ENCODE results near the gene GSK3A. TPM values are rescaled to one million over a fixed set of nuclear protein-coding genes. Genes with fewer than 3 reads are reported as not detected.
"Not testable (repeated sequence)": the region's sequence is repeated elsewhere in the genome, so short reads cannot be mapped to it uniquely, and the experiment has no call there.

GSK3A gene
- total RNA-seq, 1 donor from 2014 or later = 36.3 TPM

- intact Hi-C loops (cut with DNase I) = no loop called here
- ATAC-seq (no peak), DNase-seq (ENCODE audit: missing footprints) (no peak)
Observed at GRCh38 chr19:42271045-42271419, 28.6 kb upstream of the GSK3A start.

GRCh38 chr19:42270346-42271044 lies 28.1 kb upstream of the GSK3A start:
- ATAC-seq = no peak
- intact Hi-C loops (cut with DNase I) = no loop called here
- no peak for DNase-seq (ENCODE audit: missing footprints)

- ATAC-seq (no peak), DNase-seq (ENCODE audit: missing footprints) (no peak)
- intact Hi-C loops (cut with DNase I) = loop anchor here (2.0 kb wide), 2 partner anchors 15 to 25 kb away; partner anchors contain the start of gene ERF
Observed at GRCh38 chr19:42269478-42270345, 27.3 kb upstream of the GSK3A start.

DNA sequence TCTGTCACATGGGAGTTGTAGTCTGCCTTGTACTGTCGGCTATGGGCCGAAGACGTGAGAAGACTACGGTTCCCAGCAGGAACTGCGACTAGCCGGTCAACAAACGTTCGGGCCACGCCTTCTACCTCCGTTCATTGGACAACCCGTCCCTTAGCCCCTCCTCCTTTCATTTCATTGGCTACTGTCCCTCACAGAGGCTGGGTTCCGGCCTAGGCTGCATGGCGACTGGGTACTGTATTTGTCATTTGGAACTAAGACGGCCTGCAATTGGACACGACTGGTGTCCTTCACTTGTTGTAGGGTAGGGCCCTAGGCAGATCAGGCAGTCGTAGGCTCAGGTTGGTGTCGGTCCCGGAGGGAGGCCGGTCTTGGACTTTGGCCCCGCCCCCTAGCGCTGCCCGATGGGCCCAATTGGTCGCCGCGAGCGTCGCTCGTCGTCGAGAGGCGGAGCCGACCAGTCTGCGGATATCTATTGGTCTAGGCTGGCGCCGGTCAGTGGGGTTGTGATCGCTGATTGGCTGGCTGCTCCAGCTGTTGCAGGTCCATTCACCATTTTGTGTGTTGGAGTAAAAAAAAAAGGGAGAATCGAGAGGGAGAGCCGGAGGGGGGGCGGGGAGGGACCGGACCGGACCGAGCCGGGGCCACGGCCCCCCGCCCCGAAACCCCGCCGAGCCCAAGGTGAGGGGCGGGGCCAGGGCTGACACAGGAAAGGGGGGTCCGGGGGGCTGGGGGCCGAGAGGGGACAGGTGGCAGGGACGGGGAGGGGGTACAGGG lies 26.5 kb upstream of the GSK3A start, which contains the start of gene CIC:
TSS of gene CIC (plus strand) at position 549 of the 774 bp plus-strand sequence. CDS start 2,532 bp downstream, outside the sequence.
- peak; percentile 93 for ATAC-seq
- intact Hi-C loops (cut with DNase I) = loop anchor here (2.0 kb wide), 2 partner anchors 14 to 24 kb away; partner anchors contain the start of gene ERF
- DNase-seq (ENCODE audit: missing footprints) = peak; percentile 99

GRCh38 chr19:42268142-42268703 lies 25.8 kb upstream of the GSK3A start:
- intact Hi-C loops (cut with DNase I) = loop anchor here (2.0 kb wide), 2 partner anchors 13 to 23 kb away; partner anchors contain the start of gene ERF
- ATAC-seq (peak; percentile 87), DNase-seq (ENCODE audit: missing footprints) (peak; percentile 99)

DNA sequence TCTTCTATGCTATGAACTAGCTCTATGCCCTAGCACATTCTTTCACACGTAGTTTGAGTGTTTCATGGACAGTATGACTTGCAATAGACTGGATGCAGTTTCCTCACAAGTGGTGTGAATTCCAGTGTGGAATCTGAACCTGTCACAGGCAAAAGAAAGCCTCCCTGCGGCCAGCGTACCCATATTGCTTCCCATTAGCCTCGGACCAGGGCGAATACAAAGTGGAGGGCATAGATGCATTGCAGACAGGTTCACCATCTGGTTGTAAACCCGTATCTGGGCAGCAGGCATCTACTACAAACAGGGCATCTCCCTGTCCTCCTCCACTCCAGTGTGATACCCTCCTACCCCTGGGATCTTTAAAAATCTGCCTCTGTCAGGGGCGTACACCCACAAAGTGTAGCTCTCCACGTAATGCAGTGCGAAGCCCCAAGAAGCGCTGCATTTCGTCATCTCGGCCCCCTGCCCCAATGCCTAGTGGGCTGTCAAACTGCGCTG lies 25.3 kb upstream of the GSK3A start:
- intact Hi-C loops (cut with DNase I) = loop anchor here (2.0 kb wide), 2 partner anchors 13 to 23 kb away; partner anchors contain the start of gene ERF
- DNase-seq (ENCODE audit: missing footprints) (no peak), ATAC-seq (no peak)

DNA sequence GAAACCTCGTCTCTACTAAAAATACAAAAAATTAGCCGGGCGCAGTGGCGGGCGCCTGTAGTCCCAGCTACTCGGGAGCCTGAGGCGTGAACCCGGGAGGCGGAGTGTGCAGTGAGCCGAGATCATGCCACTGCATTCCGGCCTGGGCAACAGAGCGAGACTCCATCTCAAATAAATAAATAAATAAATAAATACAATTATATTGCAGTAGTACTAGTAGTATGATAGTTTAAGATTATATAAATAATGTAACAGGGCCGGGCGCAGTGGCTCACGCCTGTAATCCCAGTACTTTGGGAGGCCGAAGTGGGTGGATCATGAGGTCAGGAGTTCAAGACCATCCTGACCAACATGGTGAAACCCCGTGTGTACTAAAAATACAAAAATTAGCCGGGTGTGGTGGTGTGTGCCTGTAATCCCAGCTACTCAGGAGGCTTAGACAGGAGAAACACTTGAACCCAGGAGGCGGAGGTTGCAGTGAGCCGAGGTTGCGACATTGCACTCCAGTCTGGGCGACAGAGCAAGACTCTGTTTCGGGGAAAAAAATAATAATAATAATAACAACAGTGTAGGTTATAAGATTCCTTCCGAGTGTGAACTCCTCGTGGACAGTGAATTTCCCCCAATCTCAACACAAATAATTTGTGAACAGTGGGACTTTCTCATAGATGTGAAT lies 24.7 kb upstream of the GSK3A start:
- DNase-seq (ENCODE audit: missing footprints); intact Hi-C loops (cut with DNase I); ATAC-seq: not testable (repeated sequence)

DNA sequence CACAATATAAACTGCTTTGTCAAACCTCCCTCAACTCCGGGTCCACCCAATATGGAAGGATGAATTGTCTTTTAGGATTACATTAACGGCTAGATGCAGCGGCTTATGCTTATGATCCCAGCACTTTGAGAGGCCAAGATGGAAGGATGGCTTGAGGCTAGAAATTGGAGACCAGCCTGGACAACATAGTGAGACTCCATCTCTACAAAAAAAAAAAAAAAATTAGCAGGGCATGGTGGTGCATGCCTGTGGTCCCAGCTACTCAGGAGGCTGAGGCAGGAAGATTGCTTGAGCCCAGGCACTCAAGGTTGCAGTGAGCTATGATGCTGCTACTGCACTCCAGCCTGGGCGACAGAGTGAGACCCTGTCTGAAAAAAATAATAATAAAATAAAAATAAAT lies 23.7 kb upstream of the GSK3A start:
- ATAC-seq; intact Hi-C loops (cut with DNase I); DNase-seq (ENCODE audit: missing footprints): not testable (repeated sequence)

DNA sequence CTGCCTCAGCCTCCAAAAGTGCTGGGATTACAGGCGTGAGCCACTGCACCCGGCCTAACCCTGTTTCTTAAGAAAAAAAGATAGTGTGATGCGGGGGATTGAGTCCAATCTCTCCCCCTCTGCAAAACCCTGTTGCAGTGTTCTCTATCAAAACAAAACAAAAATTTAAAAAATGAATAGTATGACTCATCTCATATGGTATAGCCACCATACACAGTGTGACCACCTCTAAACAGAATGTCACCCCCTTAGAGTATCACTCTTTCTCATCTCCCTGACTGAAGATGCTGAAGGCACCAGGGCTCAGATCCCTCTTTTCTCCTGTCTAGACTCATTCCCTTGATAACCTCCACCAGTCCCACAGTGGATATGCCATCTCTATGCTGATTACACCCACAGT lies 19.4 kb upstream of the GSK3A start:
- no peak for DNase-seq (ENCODE audit: missing footprints)

GRCh38 chr19:42257842-42258241 lies 15.4 kb upstream of the GSK3A start:
- DNase-seq (ENCODE audit: missing footprints) = peak; percentile 4
- ATAC-seq; intact Hi-C loops (cut with DNase I): not testable (repeated sequence)

More for the DNA sequence above, 19.4 kb upstream of the GSK3A start:
- intact Hi-C loops (cut with DNase I) = no loop called here
- ATAC-seq = no peak

- intact Hi-C loops (cut with DNase I) = loop anchor here (1.0 to 2.0 kb wide), 2 partner anchors 13 to 24 kb away; partner anchors contain the start of gene CIC
- ATAC-seq (peak; percentile 11), DNase-seq (ENCODE audit: missing footprints) (peak; percentile 82)
Observed at GRCh38 chr19:42255766-42256745, 13.7 kb upstream of the GSK3A start.

- peak; percentile 98 for DNase-seq (ENCODE audit: missing footprints)
- ATAC-seq = peak; percentile 85
- intact Hi-C loops (cut with DNase I) = loop anchor here (1.0 to 5.0 kb wide), 3 partner anchors 14 to 167 kb away; partner anchors contain the start of gene CIC
Observed at GRCh38 chr19:42254850-42255765, 12.7 kb upstream of the GSK3A start, which contains the start of gene ERF. Gene ERF (minus strand): TSS chr19:42255128. CDS start chr19:42254999, 129 bp downstream.

- ATAC-seq = peak; percentile 32
- peak; percentile 90 for DNase-seq (ENCODE audit: missing footprints)
- intact Hi-C loops (cut with DNase I) = loop anchor here (2.0 to 5.0 kb wide), 2 partner anchors 15 to 168 kb away; partner anchors contain the start of gene CIC
Observed at GRCh38 chr19:42254089-42254849, 11.9 kb upstream of the GSK3A start.
